ENCODE data around the gene CTSH. TPM values are rescaled to one million over a fixed set of nuclear protein-coding genes. Genes with fewer than 3 reads are reported as not detected.
"Not testable (repeated sequence)": the region's sequence is repeated elsewhere in the genome, so short reads cannot be mapped to it uniquely, and the experiment has no call there.

CTSH gene
- total RNA-seq, 1 donor from 2014 or later: 75.8 TPM

- Histone ChIP-seq H3K4me3 (ENCODE audit: low read depth, low read length) (peak overlapping the region; percentile 100), H3K27me3 (ENCODE audit: control insufficient read depth, insufficient read depth, low read length) (no peaks in the 10 kb centered on the region), H3K36me3 (ENCODE audit: control insufficient read depth, insufficient read depth, low read length) (no peaks in the 10 kb centered on the region)
- no peak for FAIRE-seq
- TF ChIP-seq, protein P1, sequence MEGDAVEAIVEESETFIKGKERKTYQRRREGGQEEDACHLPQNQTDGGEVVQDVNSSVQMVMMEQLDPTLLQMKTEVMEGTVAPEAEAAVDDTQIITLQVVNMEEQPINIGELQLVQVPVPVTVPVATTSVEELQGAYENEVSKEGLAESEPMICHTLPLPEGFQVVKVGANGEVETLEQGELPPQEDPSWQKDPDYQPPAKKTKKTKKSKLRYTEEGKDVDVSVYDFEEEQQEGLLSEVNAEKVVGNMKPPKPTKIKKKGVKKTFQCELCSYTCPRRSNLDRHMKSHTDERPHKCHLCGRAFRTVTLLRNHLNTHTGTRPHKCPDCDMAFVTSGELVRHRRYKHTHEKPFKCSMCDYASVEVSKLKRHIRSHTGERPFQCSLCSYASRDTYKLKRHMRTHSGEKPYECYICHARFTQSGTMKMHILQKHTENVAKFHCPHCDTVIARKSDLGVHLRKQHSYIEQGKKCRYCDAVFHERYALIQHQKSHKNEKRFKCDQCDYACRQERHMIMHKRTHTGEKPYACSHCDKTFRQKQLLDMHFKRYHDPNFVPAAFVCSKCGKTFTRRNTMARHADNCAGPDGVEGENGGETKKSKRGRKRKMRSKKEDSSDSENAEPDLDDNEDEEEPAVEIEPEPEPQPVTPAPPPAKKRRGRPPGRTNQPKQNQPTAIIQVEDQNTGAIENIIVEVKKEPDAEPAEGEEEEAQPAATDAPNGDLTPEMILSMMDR (IDR thresholded peaks at IDR 0.05; ENCODE audit: insufficient read depth, low read length, severe bottlenecking): no peak
- DNase-seq (ENCODE audit: low read depth): no peak
These were observed 70.8 kb downstream of the CTSH start for GRCh38 chr15:78873793-78874765.

GRCh38 chr15:78872972-78873792 lies 71.7 kb downstream of the CTSH start:
- TF ChIP-seq, protein P1 (IDR thresholded peaks at IDR 0.05; ENCODE audit: insufficient read depth, low read length, severe bottlenecking): peak; percentile 51
- Histone ChIP-seq H3K27me3 (ENCODE audit: control insufficient read depth, insufficient read depth, low read length) (no peaks in the 10 kb centered on the region), H3K4me3 (ENCODE audit: low read depth, low read length) (peak overlapping the region; percentile 100), H3K36me3 (ENCODE audit: control insufficient read depth, insufficient read depth, low read length) (no peaks in the 10 kb centered on the region)
- DNase-seq (ENCODE audit: low read depth) (peak; percentile 78), FAIRE-seq (no peak)

- TF ChIP-seq, protein P1 (IDR thresholded peaks at IDR 0.05; ENCODE audit: insufficient read depth, low read length, severe bottlenecking): no peak
- DNase-seq (ENCODE audit: low read depth) (peak; percentile 88), FAIRE-seq (no peak)
- no peaks in the 10 kb centered on the region for H3K27me3 ChIP-seq (ENCODE audit: control insufficient read depth, insufficient read depth, low read length)
- H3K4me3 ChIP-seq (ENCODE audit: low read depth, low read length): peak within 1 kb of the TSS; percentile 100
- no peaks in the 10 kb centered on the region for H3K36me3 ChIP-seq (ENCODE audit: control insufficient read depth, insufficient read depth, low read length)
These were observed 72.5 kb downstream of the CTSH start, which contains the start of gene MORF4L1 for GRCh38 chr15:78872155-78872971. Gene MORF4L1, plus strand, starts transcription at chr15:78872890. Its CDS starts 128 bp downstream, at chr15:78873018.

- H3K36me3 ChIP-seq (ENCODE audit: control insufficient read depth, insufficient read depth, low read length); DNase-seq (ENCODE audit: low read depth); H3K4me3 ChIP-seq (ENCODE audit: low read depth, low read length); H3K27me3 ChIP-seq (ENCODE audit: control insufficient read depth, insufficient read depth, low read length); FAIRE-seq: not testable (repeated sequence)
These were observed 73.2 kb downstream of the CTSH start for GRCh38 chr15:78871483-78872127.

Other genes with a start within 250 kb of the CTSH start
- 0.51 and 0.53 TPM in 2 replicates for gene ADAMTS7, start 133.6 kb downstream of the CTSH start, total RNA-seq
- 216 and 296 TPM in 2 replicates for gene MORF4L1, start 72.2 kb downstream of the CTSH start, total RNA-seq
- under 0.01 TPM in 1 of 2 replicates, not detected in the other for gene RASGRF1, start 145.7 kb upstream of the CTSH start, total RNA-seq

Data from bronchial epithelial cell (primary cell).